HCT116 (cell line): Measurements from ENCODE around the gene PLGRKT. TPM values are rescaled to one million over a fixed set of nuclear protein-coding genes. Genes with fewer than 3 reads are reported as not detected.

ENCODE experiments used
- ATAC-seq: fragments of 200-7000 bp; cut with Tn5 transposase; 2 replicates; pipeline ENCODE4 v1.9.1; 2020; ENCODE audit warnings: mild to moderate bottlenecking, moderate library complexity
- BruUV-seq: library from RNA; stranded (reverse); fragments of 400-500 nt; replicated peaks from 2 replicates; lab custom pipeline; 2021; lab: Mats Ljungman, UMichigan
- CTCF ChIA-PET: fragments of 300-600 bp; sonication (Branson Sonifier 250); formaldehyde crosslinking; loops from one replicate; lab custom pipeline; 2021; ENCODE audit warnings: antibody characterized with exemption; lab: Charles Lee
- POLR2A ChIA-PET: fragments of 300-600, 350-600 bp; sonication (Branson Sonifier 250); formaldehyde crosslinking; loops from one replicate; lab custom pipeline; 2021; ENCODE audit warnings: antibody characterized with exemption; lab: Charles Lee
- RAD21 ChIA-PET, 2 experiments: fragments of 300-600 bp; sonication (Branson Sonifier 250); formaldehyde crosslinking; loops; one replicate each; lab custom pipeline; 2023; ENCODE audit warnings: low total read pairs in 2 of 2; ENCODE audit not compliant: uncharacterized antibody in 2 of 2, unreplicated experiment in 2 of 2, low non-redundant PET in 1 of 2; lab: Charles Lee
- DNase-seq: peaks from one replicate; pipeline ENCODE4 v3.0.0-alpha.2; 2010; ENCODE audit warnings: low read depth, low spot score
- H2AFZ ChIP-seq: fragments of 200-600 bp; shearing (Covaris generic), sonication (generic); 2 replicates; pipeline ENCODE4 v1.6.1; 2017; ENCODE audit warnings: low read depth, mixed run types, mixed read lengths, antibody characterized with exemption, low read length; ENCODE audit not compliant: poor library complexity, severe bottlenecking
- H3K27ac ChIP-seq: 2 replicates; pipeline ENCODE4 v1.5.1; 2012; ENCODE audit warnings: low read depth, low read length
- H3K27me3 ChIP-seq: fragments of 200-600 bp; sonication (generic); 2 replicates; pipeline ENCODE4 v1.6.1; 2016; ENCODE audit warnings: mixed run types, low read length, mixed read lengths; ENCODE audit not compliant: insufficient read depth
- H3K36me3 ChIP-seq, 2 experiments: fragments of 200-500 bp in 1 of 2; fragments of 200-600 bp in 1 of 2; sonication (Bioruptor generic) in 1 of 2; sonication (generic) in 1 of 2; 2 replicates each; pipeline versions ENCODE4 v1.5.1 to v1.6.1; 2014 to 2016; ENCODE audit warnings: low read length in 2 of 2, inconsistent platforms in 1 of 2, mixed read lengths in 1 of 2, mixed run types in 1 of 2; ENCODE audit not compliant: insufficient read depth in 2 of 2, control insufficient read depth in 1 of 2
- H3K4me1 ChIP-seq, 2 experiments: fragments of 200-600 bp in 1 of 2; sonication (generic) in 1 of 2; 2 replicates each; pipeline versions ENCODE4 v1.5.1 to v1.6.1; 2012 to 2017; ENCODE audit warnings: low read length in 2 of 2, inconsistent platforms in 1 of 2, mild to moderate bottlenecking in 1 of 2, mixed read lengths in 1 of 2, mixed run types in 1 of 2, moderate library complexity in 1 of 2; ENCODE audit not compliant: insufficient read depth in 2 of 2, control insufficient read depth in 1 of 2
- H3K4me2 ChIP-seq: fragments of 200-600 bp; sonication (generic); 2 replicates; pipeline ENCODE4 v1.6.1; 2017; ENCODE audit warnings: mixed run types, low read length, mixed read lengths
- H3K4me3 ChIP-seq, 2 experiments: fragments of 200-600 bp in 1 of 2; sonication (generic) in 1 of 2; replicated peaks in 1 of 2; 2 replicates each; pipeline ENCODE4 v1.5.1; 2011 to 2016; ENCODE audit warnings: low read length in 2 of 2, control low read depth in 1 of 2, low read depth in 1 of 2, mild to moderate bottlenecking in 1 of 2, mixed read lengths in 1 of 2, mixed run types in 1 of 2
- H3K79me2 ChIP-seq: fragments of 200-600 bp; sonication (generic); 2 replicates; pipeline ENCODE4 v1.6.1; 2017; ENCODE audit warnings: mild to moderate bottlenecking, mixed run types, low read length, moderate library complexity, mixed read lengths; ENCODE audit not compliant: insufficient read depth
- H3K9ac ChIP-seq: fragments of 200-600 bp; sonication (generic); 2 replicates; pipeline ENCODE4 v1.6.1; 2016; ENCODE audit warnings: low read length, mixed read lengths
- H3K9me2 ChIP-seq: fragments of 200-600 bp; sonication (generic), shearing (Covaris generic); 2 replicates; pipeline ENCODE4 v1.6.1; 2017; ENCODE audit warnings: mixed run types, mild to moderate bottlenecking, moderate library complexity; ENCODE audit not compliant: insufficient read depth
- H3K9me3 ChIP-seq, 2 experiments: fragments of 200-500 bp in 1 of 2; fragments of 200-600 bp in 1 of 2; sonication (Bioruptor generic) in 1 of 2; sonication (generic) in 1 of 2; 2 replicates each; pipeline ENCODE4 v1.6.1; 2014 to 2017; ENCODE audit warnings: low read length in 2 of 2, mixed read lengths in 2 of 2, inconsistent platforms in 1 of 2, low read depth in 1 of 2, mild to moderate bottlenecking in 1 of 2, mixed run types in 1 of 2, moderate library complexity in 1 of 2; ENCODE audit not compliant: control insufficient read depth in 1 of 2, insufficient read depth in 1 of 2
- H4K20me1 ChIP-seq: fragments of 200-600 bp; sonication (generic), shearing (Covaris generic); 2 replicates; pipeline ENCODE4 v1.6.1; 2017; ENCODE audit warnings: mixed run types, mild to moderate bottlenecking, moderate library complexity; ENCODE audit not compliant: insufficient read depth
- CBX3 ChIP-seq: IDR thresholded peaks from 2 replicates; pipeline ENCODE4 v1.6.1; 2012; ENCODE audit warnings: low read depth
- CEBPB ChIP-seq: IDR thresholded peaks from 2 replicates; pipeline ENCODE4 v1.6.1; 2012; ENCODE audit warnings: low read depth
- EZH2 ChIP-seq: fragments of 200-600 bp; sonication (generic); IDR thresholded peaks from 2 replicates; pipeline ENCODE4 v1.6.1; 2017; ENCODE audit warnings: antibody characterized with exemption, mixed run types
- FOSL1 ChIP-seq: IDR thresholded peaks from 2 replicates; pipeline ENCODE4 v1.6.1; 2012; ENCODE audit warnings: low read depth
- JUND ChIP-seq: IDR thresholded peaks from 2 replicates; pipeline ENCODE4 v1.6.1; 2012
- POLR2AphosphoS5 ChIP-seq: IDR thresholded peaks from 2 replicates; pipeline ENCODE4 v1.6.1; 2011; ENCODE audit warnings: mild to moderate bottlenecking, low read depth, low read length, moderate library complexity
- SIN3A ChIP-seq: IDR thresholded peaks from 2 replicates; pipeline ENCODE4 v1.6.1; 2012; ENCODE audit warnings: low read depth
- SP1 ChIP-seq: IDR thresholded peaks from 2 replicates; pipeline ENCODE4 v1.6.1; 2012; ENCODE audit warnings: low read depth
- SRF ChIP-seq: IDR thresholded peaks from 2 replicates; pipeline ENCODE4 v1.6.1; 2012; ENCODE audit warnings: low read depth
- ZFX ChIP-seq: fragments of 450-650 bp; IDR thresholded peaks from 2 replicates; pipeline ENCODE4 v1.6.1; 2017
- intact Hi-C: fragments of 100-400 bp; cut with micrococcal nuclease; formaldehyde crosslinking; loops from 2 replicates; pipeline ENCODE4 v1.10.0; 2022
- total RNA-seq: library from RNA; stranded (reverse); gene quantifications from one replicate; pipeline ENCODE4 v1.2.1, GENCODE V29; 2021; ENCODE audit not compliant: unreplicated experiment
- TF ChIP-seq, protein P1 (sequence below): IDR thresholded peaks from 2 replicates; pipeline ENCODE4 v1.6.1; 2012
- TF ChIP-seq, protein P2 (sequence below): IDR thresholded peaks from 2 replicates; pipeline ENCODE4 v1.6.1; 2012
- TF ChIP-seq, protein P3 (sequence below), 3 experiments: fragments of 200-600 bp in 1 of 3; sonication (generic) in 1 of 3; IDR thresholded peaks in 2 of 3; conservative IDR thresholded peaks in 1 of 3; 2 replicates each; pipeline ENCODE4 v1.5.1; 2012 to 2017; ENCODE audit warnings: low read depth in 2 of 3, low read length in 2 of 3, antibody characterized with exemption in 1 of 3, borderline replicate concordance in 1 of 3, control low read depth in 1 of 3, mild to moderate bottlenecking in 1 of 3, mixed read lengths in 1 of 3, mixed run types in 1 of 3, moderate library complexity in 1 of 3; ENCODE audit not compliant: insufficient read depth in 1 of 3

Gene PLGRKT
- total RNA-seq, 1 experiment from 2014 or later: 23.8 TPM

DNA sequence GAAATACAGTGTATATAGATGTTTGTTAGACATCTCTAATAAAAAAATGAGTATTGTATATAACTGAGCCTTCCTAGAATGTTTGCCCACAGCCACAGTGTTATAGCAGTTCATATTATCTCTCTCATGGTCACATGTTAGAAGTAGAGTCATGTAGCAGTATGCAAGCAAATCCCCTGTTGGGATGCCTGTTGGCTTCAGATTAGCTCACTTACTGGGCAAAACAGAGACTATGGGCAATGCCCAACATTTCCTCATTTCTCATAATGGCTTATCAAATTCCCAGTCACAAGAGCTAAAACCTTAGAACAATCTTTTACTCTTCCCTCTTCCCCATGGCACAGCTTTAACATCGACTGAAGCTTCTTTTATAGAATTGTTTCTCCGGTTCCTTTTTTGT, 45.6 kb upstream of the PLGRKT start:
- ChIA-PET POLR2A (no interaction called here), CTCF (no interaction called here), RAD21 (no interaction called here)
- H3K9ac ChIP-seq: no peak overlapping the region
- H3K9me3 ChIP-seq: no peaks in the 10 kb centered on the region
- no peaks in the 10 kb centered on the region for H3K79me2 ChIP-seq
- no peak overlapping the region for H2AFZ ChIP-seq
- intact Hi-C loops: no loop called here
- no peak overlapping the region for H3K4me3 ChIP-seq
- H3K27me3 ChIP-seq: no peaks in the 10 kb centered on the region
- H4K20me1 ChIP-seq: no peaks in the 10 kb centered on the region
- no peaks in the 10 kb centered on the region for H3K36me3 ChIP-seq
- BruUV-seq: no TSS peak
- no peak for TF ChIP-seq ZFX
- no peak for TF ChIP-seq JUND
- no peak for TF ChIP-seq SIN3A
- TF ChIP-seq SP1: no peak
- TF ChIP-seq CEBPB: no peak
- TF ChIP-seq, protein P1, sequence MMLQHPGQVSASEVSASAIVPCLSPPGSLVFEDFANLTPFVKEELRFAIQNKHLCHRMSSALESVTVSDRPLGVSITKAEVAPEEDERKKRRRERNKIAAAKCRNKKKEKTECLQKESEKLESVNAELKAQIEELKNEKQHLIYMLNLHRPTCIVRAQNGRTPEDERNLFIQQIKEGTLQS: no peak
- TF ChIP-seq, protein P2, sequence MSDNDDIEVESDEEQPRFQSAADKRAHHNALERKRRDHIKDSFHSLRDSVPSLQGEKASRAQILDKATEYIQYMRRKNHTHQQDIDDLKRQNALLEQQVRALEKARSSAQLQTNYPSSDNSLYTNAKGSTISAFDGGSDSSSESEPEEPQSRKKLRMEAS: no peak
- TF ChIP-seq SRF: no peak
- TF ChIP-seq FOSL1: no peak
- no peak for TF ChIP-seq EZH2
- TF ChIP-seq POLR2AphosphoS5: no peak
- no peak for TF ChIP-seq CBX3
- TF ChIP-seq, protein P3, sequence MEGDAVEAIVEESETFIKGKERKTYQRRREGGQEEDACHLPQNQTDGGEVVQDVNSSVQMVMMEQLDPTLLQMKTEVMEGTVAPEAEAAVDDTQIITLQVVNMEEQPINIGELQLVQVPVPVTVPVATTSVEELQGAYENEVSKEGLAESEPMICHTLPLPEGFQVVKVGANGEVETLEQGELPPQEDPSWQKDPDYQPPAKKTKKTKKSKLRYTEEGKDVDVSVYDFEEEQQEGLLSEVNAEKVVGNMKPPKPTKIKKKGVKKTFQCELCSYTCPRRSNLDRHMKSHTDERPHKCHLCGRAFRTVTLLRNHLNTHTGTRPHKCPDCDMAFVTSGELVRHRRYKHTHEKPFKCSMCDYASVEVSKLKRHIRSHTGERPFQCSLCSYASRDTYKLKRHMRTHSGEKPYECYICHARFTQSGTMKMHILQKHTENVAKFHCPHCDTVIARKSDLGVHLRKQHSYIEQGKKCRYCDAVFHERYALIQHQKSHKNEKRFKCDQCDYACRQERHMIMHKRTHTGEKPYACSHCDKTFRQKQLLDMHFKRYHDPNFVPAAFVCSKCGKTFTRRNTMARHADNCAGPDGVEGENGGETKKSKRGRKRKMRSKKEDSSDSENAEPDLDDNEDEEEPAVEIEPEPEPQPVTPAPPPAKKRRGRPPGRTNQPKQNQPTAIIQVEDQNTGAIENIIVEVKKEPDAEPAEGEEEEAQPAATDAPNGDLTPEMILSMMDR (IDR thresholded peaks at IDR 0.05 in 2 of 3, conservative IDR thresholded peaks at IDR 0.05 in 1 of 3; ENCODE audit: borderline replicate concordance in 1 of 3, insufficient read depth in 1 of 3, low read depth in 2 of 3, low read length in 2 of 3): no peak
- no peaks in the 10 kb centered on the region for H3K4me1 ChIP-seq
- H3K9me2 ChIP-seq: no peaks in the 10 kb centered on the region
- no peak overlapping the region for H3K27ac ChIP-seq
- H3K4me2 ChIP-seq: no peak overlapping the region
- no peak for DNase-seq
- no peak for ATAC-seq
